KOPT-K1 (cell line): ENCODE results near the gene PLEKHA8.

ENCODE experiments used
- H3K27ac ChIP-seq: fragments of 200-600 bp; sonication (generic); 2 replicates; pipeline ENCODE4 v1.5.1; 2016; ENCODE audit warnings: antibody characterized with exemption, mild to moderate bottlenecking, low read depth, low read length; ENCODE audit not compliant: poor library complexity, severe bottlenecking
- H3K36me3 ChIP-seq: fragments of 200-600 bp; sonication (generic); 2 replicates; pipeline ENCODE4 v1.5.1; 2017; ENCODE audit warnings: antibody characterized with exemption, mild to moderate bottlenecking, low read length, moderate library complexity; ENCODE audit not compliant: insufficient read depth
- H3K9me3 ChIP-seq: fragments of 200-600 bp; sonication (generic); 2 replicates; pipeline ENCODE4 v1.5.1; 2017; ENCODE audit warnings: antibody characterized with exemption, low read length, mild to moderate bottlenecking; ENCODE audit not compliant: insufficient read depth, poor library complexity, severe bottlenecking

Gene PLEKHA8

DNA sequence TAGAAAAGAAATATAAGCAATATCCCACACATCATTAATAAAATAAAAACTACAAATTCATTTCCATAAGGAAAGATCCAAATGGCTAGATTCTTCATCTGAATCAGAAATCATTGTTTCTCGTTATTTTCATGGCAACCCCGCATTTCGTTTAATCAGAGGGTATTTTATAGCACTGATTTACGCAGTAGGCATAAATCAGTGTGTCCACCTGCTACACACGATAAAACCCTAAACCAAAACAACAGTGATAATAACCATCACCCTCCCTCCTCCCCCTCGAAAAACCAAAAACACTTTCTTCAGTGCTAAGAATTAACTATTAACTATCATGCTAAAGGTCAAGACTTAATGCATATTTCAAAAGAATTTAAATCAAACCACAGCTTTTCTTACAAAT, 18.2 kb upstream of the PLEKHA8 start:
- Histone ChIP-seq H3K9me3 (no peaks in the 10 kb centered on the region), H3K27ac (no peak overlapping the region), H3K36me3 (peaks cover 15% of the 10 kb centered on the region)

DNA sequence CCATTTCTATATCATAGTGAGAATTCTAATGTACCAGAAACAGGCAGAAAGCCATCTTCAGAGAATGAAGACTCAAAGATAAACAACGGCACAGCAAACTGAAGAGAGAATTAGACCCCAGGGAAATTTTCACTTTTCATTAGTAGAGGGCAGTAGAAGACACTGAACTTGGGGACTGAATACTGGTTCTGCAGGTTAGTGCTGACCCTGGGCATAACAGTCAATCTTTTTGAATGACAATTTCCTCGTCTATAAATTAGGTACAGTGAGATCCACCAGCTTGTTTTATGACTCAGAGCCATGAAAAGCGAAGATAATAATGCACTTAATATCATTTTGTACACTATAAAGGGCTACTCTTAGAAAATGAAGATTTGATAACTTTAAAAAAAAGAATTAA, 15.5 kb upstream of the PLEKHA8 start:
- H3K36me3 ChIP-seq = peaks cover 15% of the 10 kb centered on the region
- H3K9me3 ChIP-seq = no peaks in the 10 kb centered on the region
- H3K27ac ChIP-seq = no peak overlapping the region

DNA sequence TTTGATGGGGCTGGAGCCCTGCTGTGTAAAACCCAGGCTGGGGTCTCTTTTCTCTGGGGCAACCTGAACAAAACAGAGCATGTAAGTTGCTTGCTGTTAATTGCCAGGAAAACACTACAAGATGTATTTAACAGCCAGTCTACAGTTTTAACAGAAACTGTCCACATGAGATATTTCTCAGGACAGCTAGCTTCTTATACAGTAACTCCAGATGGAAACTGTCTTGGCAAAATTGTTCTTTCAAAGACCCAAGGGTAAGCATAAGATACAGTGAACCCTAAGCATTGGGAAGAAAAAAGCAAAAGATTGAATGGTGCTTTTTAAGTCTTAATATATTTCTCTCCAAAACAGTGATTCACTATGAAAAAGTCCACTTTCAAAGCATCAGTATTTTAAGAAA, 9.8 kb upstream of the PLEKHA8 start:
- no peak overlapping the region for H3K27ac ChIP-seq
- H3K36me3 ChIP-seq = peaks cover 16% of the 10 kb centered on the region
- no peaks in the 10 kb centered on the region for H3K9me3 ChIP-seq

DNA sequence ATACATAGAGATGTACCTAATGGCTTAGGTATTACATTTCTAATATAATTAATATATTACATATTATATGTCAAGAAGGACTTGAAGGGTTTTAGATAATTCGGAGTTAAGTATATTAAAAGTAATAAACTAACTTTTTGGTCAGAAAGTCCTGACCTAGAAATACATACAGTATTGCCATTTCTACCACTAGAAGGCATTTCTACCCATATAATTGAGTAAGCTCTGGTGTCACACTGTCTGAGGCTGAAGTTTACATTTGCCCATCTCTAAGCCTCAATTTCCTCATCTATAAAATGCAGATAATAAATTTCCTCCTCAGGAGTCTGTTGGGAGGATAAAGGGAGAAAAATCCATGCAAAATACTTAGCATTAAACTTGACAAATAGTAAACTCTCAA, 8.8 kb upstream of the PLEKHA8 start:
- no peak overlapping the region for H3K27ac ChIP-seq
- peaks cover 7% of the 10 kb centered on the region; the same call in 1 of the 2 replicates for H3K36me3 ChIP-seq
- H3K9me3 ChIP-seq = no peaks in the 10 kb centered on the region

DNA sequence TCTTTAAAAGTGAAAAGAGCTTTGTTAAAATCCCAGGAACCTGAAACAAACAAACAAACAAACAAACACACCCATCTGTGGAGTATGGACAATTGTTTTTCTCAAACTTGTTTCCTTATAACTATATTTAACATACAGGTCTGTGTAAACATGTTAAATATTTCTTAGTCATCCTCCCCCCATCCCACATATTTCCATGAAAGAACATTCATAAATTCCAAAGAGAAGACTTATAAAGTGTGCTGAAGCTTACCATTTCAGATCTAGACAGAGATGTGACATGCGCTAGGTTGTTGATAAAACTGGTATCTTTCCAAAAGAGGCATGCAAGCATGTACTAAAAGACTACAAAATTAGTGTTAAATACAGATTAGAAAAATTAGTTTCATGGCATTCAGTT, 8.3 kb upstream of the PLEKHA8 start:
- Histone ChIP-seq H3K36me3 (peaks cover 5% of the 10 kb centered on the region; the same call in 1 of the 2 replicates), H3K9me3 (no peaks in the 10 kb centered on the region), H3K27ac (no peak overlapping the region)

DNA sequence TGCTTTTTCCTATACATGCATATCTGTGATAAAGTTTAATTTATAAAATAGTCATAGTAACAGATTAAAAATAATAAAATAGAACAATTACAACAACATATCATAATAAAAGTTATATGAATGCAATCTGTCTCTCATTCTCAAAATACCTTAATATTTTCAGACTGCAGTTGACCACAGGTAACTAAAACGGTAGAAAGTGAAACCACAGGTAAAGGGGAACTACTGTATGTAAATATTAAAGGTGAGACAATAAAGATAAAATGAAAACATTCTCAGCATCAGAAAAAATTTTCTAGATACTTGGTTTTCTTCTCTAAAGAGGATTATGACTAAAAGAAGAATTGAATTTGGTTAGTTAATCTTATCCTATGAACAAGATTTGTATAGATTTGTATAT, 7.7 kb upstream of the PLEKHA8 start:
- peaks cover 5% of the 10 kb centered on the region; the same call in 1 of the 2 replicates for H3K36me3 ChIP-seq
- no peak overlapping the region for H3K27ac ChIP-seq
- no peaks in the 10 kb centered on the region for H3K9me3 ChIP-seq

DNA sequence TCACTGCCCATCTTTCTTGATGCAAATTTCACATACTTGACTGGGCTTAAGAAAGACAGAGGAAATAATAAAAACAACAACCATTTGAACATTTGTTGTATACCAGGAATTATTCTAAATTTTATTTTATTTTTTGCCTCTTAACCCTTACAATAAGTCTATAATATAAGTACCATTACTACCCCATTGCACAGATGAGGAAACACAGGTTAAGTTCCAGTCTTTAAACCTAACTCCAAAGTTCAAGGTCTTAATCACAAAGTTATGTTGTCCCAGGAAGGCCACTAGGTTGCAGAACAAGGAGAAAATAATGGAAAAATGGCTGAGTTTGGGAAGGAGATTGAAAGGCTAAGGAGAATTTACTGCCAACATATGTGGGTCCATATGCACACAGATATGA, 5.2 kb upstream of the PLEKHA8 start:
- peaks cover 5% of the 10 kb centered on the region; the same call in 1 of the 2 replicates for H3K36me3 ChIP-seq
- no peaks in the 10 kb centered on the region for H3K9me3 ChIP-seq
- no peak overlapping the region for H3K27ac ChIP-seq

DNA sequence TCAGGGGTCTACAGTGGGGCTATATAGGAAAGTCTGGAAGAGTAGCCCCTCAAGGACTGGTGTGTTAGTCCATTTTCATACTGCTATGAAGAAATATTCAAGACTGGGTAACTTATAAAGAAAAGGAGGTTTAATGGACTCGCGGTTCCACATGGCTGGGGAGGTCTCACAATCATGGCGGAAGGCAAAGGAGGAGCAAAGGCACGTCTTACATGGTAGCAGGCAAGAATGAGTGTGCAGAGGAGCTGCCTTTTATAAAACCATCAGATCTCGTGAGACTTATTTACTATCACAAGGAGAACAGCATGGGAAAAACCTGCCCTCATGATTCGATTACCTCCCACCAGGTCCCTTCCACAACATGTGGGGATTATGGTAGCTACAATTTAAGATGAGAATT, 4.7 kb upstream of the PLEKHA8 start:
- 0 out of 2 replicates have a peak, but pooled peaks cover under 1% of the 10 kb centered on the region for H3K36me3 ChIP-seq
- no peak overlapping the region for H3K27ac ChIP-seq
- no peaks in the 10 kb centered on the region for H3K9me3 ChIP-seq

DNA sequence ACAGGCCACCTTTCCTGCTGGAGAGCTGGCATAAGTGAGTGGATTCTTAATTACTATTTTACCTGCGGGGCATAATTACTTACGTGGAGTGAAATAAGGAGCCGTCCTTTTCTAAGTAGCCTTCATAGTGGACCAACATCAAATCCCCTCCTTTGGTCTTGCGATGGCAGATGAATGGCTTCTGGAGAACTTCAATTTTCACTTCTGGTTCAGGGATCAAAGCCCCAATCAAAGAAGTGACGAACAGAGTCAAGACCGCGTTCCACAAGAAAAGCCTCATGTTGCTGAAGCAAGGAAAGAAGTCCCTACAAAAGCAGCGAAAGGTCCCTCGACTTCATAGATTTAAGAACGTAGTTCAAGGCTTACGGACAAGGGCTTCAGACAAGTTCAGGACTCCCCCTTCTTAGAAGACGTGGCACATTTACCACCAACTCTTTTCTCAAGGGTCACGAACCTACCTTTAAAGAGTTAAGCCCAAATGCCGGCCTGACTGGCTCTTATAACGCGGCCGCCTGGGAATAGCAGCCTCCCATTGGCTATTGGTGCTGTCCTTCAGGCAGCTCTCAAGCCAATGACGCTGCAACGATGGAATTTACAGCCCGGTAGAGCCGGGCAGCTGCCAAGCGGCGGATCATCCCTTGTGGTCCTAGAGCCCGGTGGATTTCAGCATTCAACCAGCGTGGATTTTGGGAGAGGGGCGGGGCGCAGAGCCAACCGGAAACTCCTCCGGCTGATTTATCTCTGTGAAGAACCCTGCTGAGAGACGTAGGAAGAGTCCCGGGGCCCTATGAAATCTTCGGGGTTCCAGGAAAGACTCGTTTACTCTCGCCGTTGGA, 1.8 kb upstream of the PLEKHA8 start, which contains the start of gene FKBP14:
FKBP14 (minus strand) TSS at position 474 of the 836 bp plus-strand sequence; CDS start at position 280, 194 bp downstream.
- H3K27ac ChIP-seq = peak within 1 kb of the TSS; percentile 63
- no peaks in the 10 kb centered on the region for H3K36me3 ChIP-seq
- no peaks in the 10 kb centered on the region for H3K9me3 ChIP-seq

DNA sequence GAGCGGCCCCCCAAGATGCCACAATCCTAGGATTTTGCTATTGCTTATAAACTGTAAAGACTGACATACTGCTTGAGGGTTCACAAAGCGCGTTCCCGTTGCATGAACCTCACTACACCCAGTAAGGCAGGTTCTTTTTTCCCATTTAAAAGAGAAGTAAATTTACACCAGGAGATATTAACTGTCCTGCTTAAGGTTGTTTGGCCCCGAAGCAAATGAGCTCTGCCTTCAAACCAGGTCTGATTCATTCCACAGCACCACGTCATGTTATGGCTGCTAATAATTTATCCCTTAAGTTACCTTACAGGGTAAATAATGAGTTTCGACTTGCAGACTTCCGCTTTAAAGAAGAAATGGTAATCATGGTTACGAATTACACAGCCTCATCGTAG, 1.2 kb upstream of the PLEKHA8 start:
- Histone ChIP-seq H3K36me3 (no peaks in the 10 kb centered on the region), H3K27ac (peak overlapping the region; percentile 63), H3K9me3 (no peaks in the 10 kb centered on the region)

DNA sequence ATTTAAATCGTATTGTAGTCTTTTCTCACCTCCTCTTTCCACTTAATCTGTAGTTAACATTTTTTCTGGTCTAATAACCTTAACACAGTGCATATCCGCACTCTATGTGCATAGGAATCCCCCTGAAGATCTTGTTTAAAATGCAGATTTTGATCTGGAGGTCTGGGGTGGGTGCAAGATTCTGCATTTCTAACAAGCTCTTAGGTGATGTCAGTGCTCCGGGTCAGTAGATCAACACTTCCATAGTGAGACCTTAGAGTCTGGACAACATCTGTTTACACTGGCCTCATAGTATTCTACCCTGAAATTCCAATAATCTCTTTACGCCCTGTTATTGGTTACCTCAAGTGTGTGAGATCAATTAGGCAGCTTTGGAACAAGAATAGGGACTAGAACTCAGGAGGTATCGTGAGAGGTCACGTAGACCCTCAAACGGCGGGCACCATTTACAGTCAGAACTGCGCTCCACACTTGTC, 434 bp upstream of the PLEKHA8 start:
- H3K9me3 ChIP-seq = no peaks in the 10 kb centered on the region
- peak overlapping the region; percentile 63 for H3K27ac ChIP-seq

DNA sequence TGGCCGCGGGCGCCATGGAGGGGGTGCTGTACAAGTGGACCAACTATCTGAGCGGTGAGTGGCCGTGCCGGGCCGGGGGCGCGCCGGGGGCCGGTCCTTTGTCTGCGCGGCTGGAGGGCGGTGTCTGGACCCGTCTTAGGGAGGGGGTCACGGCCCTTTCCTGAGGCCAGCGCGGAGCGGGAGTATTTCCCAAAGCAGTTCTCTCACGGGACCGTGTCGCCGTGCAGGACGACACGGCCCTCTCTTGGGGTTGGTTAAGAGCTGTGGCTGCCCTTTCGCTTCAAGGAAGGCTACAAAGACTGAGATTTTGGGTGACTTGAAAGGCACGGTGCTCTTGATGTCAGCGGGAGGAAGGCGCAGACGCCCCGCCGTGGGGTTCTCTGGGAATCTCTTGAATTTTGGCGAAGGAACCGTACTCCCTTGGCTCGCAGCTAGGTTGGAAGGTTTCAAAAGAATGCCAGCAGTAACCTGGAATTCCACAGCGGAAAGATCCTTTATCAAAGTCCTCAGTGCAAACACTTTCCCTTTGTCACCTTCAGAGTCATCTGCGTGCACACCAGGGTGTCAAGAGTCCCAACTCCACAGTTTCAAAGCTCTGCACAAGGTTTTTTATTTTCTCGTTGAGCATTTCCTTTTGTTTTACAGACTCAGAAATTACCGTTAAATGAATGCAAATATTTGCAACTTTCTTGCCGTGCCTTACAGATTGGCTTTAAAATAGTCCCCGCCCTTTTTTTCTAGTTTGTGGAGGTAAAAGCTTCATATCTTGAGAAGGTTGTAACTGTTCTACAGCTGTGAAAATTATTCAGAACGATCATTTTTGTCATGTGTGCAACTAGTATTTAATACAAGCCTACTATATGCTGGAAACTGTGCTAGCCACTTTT, 780 bp downstream of the PLEKHA8 start:
- Histone ChIP-seq H3K27ac (peak overlapping the region; percentile 63), H3K36me3 (no peaks in the 10 kb centered on the region), H3K9me3 (no peaks in the 10 kb centered on the region)

More for the DNA sequence above, 434 bp upstream of the PLEKHA8 start:
- no peaks in the 10 kb centered on the region for H3K36me3 ChIP-seq

DNA sequence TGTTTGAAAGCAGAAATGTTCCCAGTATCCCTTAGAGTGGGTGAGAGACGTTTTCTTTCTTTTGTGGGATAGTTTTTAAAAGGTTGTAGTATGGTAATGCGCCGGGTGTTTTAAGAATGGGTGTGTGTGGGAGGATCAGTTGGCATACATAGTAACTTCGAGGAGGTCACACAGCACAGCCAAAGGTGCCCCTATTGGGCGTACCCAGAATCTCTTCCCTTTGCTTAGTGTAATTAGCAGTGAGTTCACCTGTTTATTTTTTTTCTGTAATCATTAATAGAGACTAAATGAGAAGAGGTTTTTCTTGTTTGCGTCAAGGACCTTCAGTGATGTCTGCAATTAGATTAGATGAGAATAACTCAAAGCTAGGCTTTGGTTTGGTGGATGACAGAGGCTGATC, 1.5 kb downstream of the PLEKHA8 start:
- Histone ChIP-seq H3K36me3 (no peaks in the 10 kb centered on the region), H3K27ac (peak overlapping the region; percentile 63), H3K9me3 (no peaks in the 10 kb centered on the region)

DNA sequence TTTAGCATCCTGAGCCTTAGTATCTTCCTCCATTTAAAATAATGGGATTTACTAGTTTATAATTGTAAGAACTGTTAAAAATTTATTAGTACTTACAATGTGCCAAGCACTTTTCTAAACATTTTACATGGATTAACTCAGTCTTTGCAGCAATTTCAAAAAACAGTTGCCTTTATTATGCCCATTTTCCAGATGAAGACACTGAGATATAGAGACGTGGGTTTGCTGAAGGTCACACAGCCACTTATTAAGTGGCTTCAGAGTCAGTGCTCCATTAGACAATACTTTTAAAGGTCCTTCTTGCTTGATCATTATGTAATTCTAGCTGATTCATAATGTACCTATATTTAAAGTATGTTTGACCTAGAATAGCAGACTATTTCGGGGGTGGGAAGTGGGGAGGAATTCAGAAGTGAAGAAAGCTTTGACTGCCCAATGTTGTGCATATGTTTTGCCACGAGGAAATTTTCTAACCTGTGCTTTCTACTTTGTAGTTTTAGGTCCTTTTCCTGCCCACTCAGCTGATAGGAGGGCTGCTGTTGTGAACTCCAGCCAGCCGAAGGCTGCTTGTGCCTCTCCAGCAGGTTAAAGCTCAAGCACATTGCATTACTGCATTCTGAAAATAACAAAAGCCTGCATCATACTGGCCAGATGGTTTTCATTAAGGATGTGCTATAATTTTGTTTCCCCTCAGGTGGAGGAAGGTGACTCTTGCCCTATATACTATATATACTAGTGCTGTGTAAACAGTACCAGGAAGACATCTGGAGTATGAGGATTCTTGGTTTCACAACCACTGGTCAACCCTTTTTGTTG, 4.3 kb downstream of the PLEKHA8 start:
- H3K36me3 ChIP-seq = no peaks in the 10 kb centered on the region
- no peak overlapping the region for H3K27ac ChIP-seq
- no peaks in the 10 kb centered on the region for H3K9me3 ChIP-seq
